HL-60 (cell line): ENCODE data around the gene EEPD1.
A peak's percentile ranks its signal among the peaks of the same experiment; 100 is the strongest.

Experiments used
- DNase-seq, 2 experiments: peaks; one replicate each; pipeline ENCODE4 v3.0.0-alpha.2; 2010 to 2020; ENCODE audit warnings: low read depth in 1 of 2, low spot score in 1 of 2
- H3K27ac ChIP-seq: fragments of 250-450 bp; sonication (Bioruptor Pico); replicated peaks from 2 replicates; pipeline ENCODE4 v1.5.1; 2020; ENCODE audit warnings: mild to moderate bottlenecking, moderate library complexity
- H3K27me3 ChIP-seq: fragments of 250-450 bp; sonication (Bioruptor Pico); 2 replicates; pipeline ENCODE4 v1.5.1; 2021; ENCODE audit warnings: mild to moderate bottlenecking, moderate library complexity; ENCODE audit not compliant: insufficient read depth, poor library complexity, severe bottlenecking
- H3K4me3 ChIP-seq: replicated peaks from 2 replicates; pipeline ENCODE4 v1.5.1; 2011; ENCODE audit warnings: mild to moderate bottlenecking, control low read depth, low read length; ENCODE audit not compliant: insufficient read depth
- CTCF ChIP-seq: IDR thresholded peaks from one replicate; pipeline ENCODE4 v1.5.1; 2011; ENCODE audit warnings: low read length, control low read depth, inconsistent platforms; ENCODE audit not compliant: insufficient read depth
- GABPA ChIP-seq: IDR thresholded peaks from 2 replicates; pipeline ENCODE4 v1.6.1; 2012; ENCODE audit warnings: low read depth
- POLR2AphosphoS5 ChIP-seq: IDR thresholded peaks from 2 replicates; pipeline ENCODE4 v1.6.1; 2012; ENCODE audit warnings: low read depth
- SPI1 ChIP-seq: IDR thresholded peaks from 2 replicates; pipeline ENCODE4 v1.6.1; 2012; ENCODE audit warnings: low read depth, mild to moderate bottlenecking, borderline replicate concordance
- TF ChIP-seq, protein P1 (sequence below): IDR thresholded peaks from 2 replicates; pipeline ENCODE4 v1.6.1; 2012; ENCODE audit warnings: low read depth; ENCODE audit not compliant: insufficient replicate concordance

The EEPD1 gene

DNA sequence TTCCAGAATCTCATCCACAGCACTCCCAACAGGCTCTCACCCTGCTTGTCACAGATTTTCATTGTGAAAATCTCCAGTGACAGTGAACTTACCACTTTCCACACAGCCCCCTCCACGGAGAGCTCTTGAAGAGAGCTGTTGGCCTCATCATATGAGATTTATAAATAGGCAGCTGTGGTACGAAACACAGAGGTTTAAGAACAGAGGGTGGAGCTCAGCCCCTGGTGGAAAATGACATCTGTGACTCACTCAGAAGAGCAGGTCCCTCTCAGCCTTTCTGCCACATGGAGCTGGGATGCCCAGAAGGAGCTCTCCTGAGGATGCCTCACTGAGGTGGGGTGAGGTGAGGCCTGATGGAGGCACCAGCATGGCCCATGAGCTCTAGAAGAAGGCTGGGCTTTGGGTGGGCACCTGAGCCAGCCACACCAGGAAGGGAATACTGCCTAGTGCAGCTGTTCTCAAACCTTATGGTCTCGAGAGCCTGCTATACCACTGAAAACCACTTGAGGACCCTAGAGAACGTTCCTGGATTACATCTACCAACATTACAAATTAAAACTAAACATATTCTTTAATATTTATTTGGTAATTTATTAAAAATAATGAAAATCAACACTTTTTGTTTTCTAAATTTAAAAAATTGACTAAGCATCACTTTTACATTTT, 25.8 kb upstream of the EEPD1 start:
- no peaks in the 10 kb centered on the region for H3K27me3 ChIP-seq
- TF ChIP-seq GABPA (no peak), SPI1 (no peak), POLR2AphosphoS5 (no peak), CTCF (no peak)
- TF ChIP-seq, protein P1, sequence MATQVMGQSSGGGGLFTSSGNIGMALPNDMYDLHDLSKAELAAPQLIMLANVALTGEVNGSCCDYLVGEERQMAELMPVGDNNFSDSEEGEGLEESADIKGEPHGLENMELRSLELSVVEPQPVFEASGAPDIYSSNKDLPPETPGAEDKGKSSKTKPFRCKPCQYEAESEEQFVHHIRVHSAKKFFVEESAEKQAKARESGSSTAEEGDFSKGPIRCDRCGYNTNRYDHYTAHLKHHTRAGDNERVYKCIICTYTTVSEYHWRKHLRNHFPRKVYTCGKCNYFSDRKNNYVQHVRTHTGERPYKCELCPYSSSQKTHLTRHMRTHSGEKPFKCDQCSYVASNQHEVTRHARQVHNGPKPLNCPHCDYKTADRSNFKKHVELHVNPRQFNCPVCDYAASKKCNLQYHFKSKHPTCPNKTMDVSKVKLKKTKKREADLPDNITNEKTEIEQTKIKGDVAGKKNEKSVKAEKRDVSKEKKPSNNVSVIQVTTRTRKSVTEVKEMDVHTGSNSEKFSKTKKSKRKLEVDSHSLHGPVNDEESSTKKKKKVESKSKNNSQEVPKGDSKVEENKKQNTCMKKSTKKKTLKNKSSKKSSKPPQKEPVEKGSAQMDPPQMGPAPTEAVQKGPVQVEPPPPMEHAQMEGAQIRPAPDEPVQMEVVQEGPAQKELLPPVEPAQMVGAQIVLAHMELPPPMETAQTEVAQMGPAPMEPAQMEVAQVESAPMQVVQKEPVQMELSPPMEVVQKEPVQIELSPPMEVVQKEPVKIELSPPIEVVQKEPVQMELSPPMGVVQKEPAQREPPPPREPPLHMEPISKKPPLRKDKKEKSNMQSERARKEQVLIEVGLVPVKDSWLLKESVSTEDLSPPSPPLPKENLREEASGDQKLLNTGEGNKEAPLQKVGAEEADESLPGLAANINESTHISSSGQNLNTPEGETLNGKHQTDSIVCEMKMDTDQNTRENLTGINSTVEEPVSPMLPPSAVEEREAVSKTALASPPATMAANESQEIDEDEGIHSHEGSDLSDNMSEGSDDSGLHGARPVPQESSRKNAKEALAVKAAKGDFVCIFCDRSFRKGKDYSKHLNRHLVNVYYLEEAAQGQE = no peak
- no peak overlapping the region for H3K27ac ChIP-seq
- no peak for DNase-seq
- no peak overlapping the region for H3K4me3 ChIP-seq

- TF ChIP-seq CTCF = peak; percentile 21
- TF ChIP-seq, protein P1 = no peak
- Histone ChIP-seq H3K27ac (no peak overlapping the region), H3K27me3 (no peaks in the 10 kb centered on the region), H3K4me3 (no peak overlapping the region)
- DNase-seq = no peak
Measured at GRCh38 chr7:36128448-36129047, 24.5 kb upstream of the EEPD1 start.

- H3K4me3 ChIP-seq = no peak overlapping the region
- H3K27ac ChIP-seq = no peak overlapping the region
- no peaks in the 10 kb centered on the region for H3K27me3 ChIP-seq
- TF ChIP-seq, protein P1 = no peak
- TF ChIP-seq POLR2AphosphoS5 = no peak
- TF ChIP-seq CTCF = no peak
- TF ChIP-seq GABPA = no peak
- no peak for TF ChIP-seq SPI1
- DNase-seq = no peak
Measured at GRCh38 chr7:36129048-36129534, 24.0 kb upstream of the EEPD1 start.
